UCSD-AML1 (cell line): ENCODE data around the gene ASGR1.

Experiments
- DNase-seq: peaks from one replicate; lab custom pipeline; 2025; ENCODE audit not compliant: unreplicated experiment; lab: John Stamatoyannopoulos, UW

ASGR1 gene

GRCh38 chr17:7124923-7125322 lies 54.2 kb downstream of the ASGR1 start:
- no peak for DNase-seq

GRCh38 chr17:7123844-7124243 lies 55.3 kb downstream of the ASGR1 start:
- no peak for DNase-seq
